OCI-LY3 (cell line): ENCODE results near the gene FZD2.
"Not testable (repeated sequence)": the region's sequence is repeated elsewhere in the genome, so short reads cannot be mapped to it uniquely, and the experiment has no call there.

Experiments used
- H2AFZ ChIP-seq: fragments of 200-600, 300-600 bp; shearing (Covaris generic); 2 replicates; pipeline ENCODE4 v1.6.0; 2014; ENCODE audit warnings: antibody characterized with exemption, low read depth, low read length
- H3K27ac ChIP-seq: fragments of 200-600, 300-600 bp; sonication (generic); 2 replicates; pipeline ENCODE4 v1.5.1; 2014; ENCODE audit warnings: mild to moderate bottlenecking, low read length, moderate library complexity, mixed read lengths
- H3K27me3 ChIP-seq: fragments of 200-600, 300-600 bp; sonication (generic); 2 replicates; pipeline ENCODE4 v1.6.1; 2014; ENCODE audit warnings: low read depth, low read length, mixed read lengths
- H3K36me3 ChIP-seq: fragments of 200-600, 300-600 bp; sonication (generic); replicated peaks from 2 replicates; pipeline ENCODE3; 2014; ENCODE audit warnings: low read depth, low read length, mixed read lengths
- H3K4me1 ChIP-seq: fragments of 300-600, 200-600 bp; sonication (generic); 2 replicates; pipeline ENCODE4 v1.6.1; 2014; ENCODE audit warnings: low read length, mixed read lengths
- H3K4me2 ChIP-seq: fragments of 200-600, 300-600 bp; sonication (generic); 2 replicates; pipeline ENCODE4 v1.6.1; 2014; ENCODE audit warnings: low read length, mixed read lengths
- H3K4me3 ChIP-seq: fragments of 300-600, 200-600 bp; sonication (generic); 2 replicates; pipeline ENCODE4 v1.5.1; 2014; ENCODE audit warnings: antibody characterized with exemption, mild to moderate bottlenecking, low read length, moderate library complexity
- H3K79me2 ChIP-seq: fragments of 300-600, 200-600 bp; shearing (Covaris generic); 2 replicates; pipeline ENCODE4 v1.6.1; 2014; ENCODE audit warnings: mild to moderate bottlenecking, low read length, mixed read lengths
- H3K9ac ChIP-seq: fragments of 300-600, 200-600 bp; shearing (Covaris generic); 2 replicates; pipeline ENCODE4 v1.6.0; 2014; ENCODE audit warnings: mild to moderate bottlenecking, low read length, moderate library complexity
- H3K9me3 ChIP-seq: fragments of 200-600, 300-600 bp; shearing (Covaris generic); 2 replicates; pipeline ENCODE4 v1.6.1; 2014; ENCODE audit warnings: low read length, mixed read lengths; ENCODE audit not compliant: insufficient read depth
- H4K20me1 ChIP-seq: fragments of 200-600, 300-600 bp; sonication (generic); 2 replicates; pipeline ENCODE4 v1.6.1; 2016; ENCODE audit warnings: low read length, mixed read lengths; ENCODE audit not compliant: insufficient read depth
- EZH2phosphoT487 ChIP-seq: fragments of 200-600 bp; shearing (Covaris generic); IDR thresholded peaks from 2 replicates; pipeline ENCODE4 v1.6.1; 2018; ENCODE audit warnings: antibody characterized with exemption, mixed run types, low read depth
- TF ChIP-seq, protein P1 (sequence below): fragments of 200-600, 300-600 bp; sonication (generic); IDR thresholded peaks from 2 replicates; pipeline ENCODE4 v1.5.1; 2014; ENCODE audit warnings: antibody characterized with exemption, low read length, low read depth

The FZD2 gene

GRCh38 chr17:44589316-44590071 lies 32.2 kb downstream of the FZD2 start:
- TF ChIP-seq EZH2phosphoT487 = no peak
- TF ChIP-seq, protein P1, sequence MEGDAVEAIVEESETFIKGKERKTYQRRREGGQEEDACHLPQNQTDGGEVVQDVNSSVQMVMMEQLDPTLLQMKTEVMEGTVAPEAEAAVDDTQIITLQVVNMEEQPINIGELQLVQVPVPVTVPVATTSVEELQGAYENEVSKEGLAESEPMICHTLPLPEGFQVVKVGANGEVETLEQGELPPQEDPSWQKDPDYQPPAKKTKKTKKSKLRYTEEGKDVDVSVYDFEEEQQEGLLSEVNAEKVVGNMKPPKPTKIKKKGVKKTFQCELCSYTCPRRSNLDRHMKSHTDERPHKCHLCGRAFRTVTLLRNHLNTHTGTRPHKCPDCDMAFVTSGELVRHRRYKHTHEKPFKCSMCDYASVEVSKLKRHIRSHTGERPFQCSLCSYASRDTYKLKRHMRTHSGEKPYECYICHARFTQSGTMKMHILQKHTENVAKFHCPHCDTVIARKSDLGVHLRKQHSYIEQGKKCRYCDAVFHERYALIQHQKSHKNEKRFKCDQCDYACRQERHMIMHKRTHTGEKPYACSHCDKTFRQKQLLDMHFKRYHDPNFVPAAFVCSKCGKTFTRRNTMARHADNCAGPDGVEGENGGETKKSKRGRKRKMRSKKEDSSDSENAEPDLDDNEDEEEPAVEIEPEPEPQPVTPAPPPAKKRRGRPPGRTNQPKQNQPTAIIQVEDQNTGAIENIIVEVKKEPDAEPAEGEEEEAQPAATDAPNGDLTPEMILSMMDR = no peak
- H4K20me1 ChIP-seq = no peaks in the 10 kb centered on the region
- H3K79me2 ChIP-seq = no peaks in the 10 kb centered on the region
- no peaks in the 10 kb centered on the region for H3K4me1 ChIP-seq
- no peak overlapping the region for H3K4me2 ChIP-seq
- H3K4me3 ChIP-seq = no peak overlapping the region
- no peak overlapping the region for H3K9ac ChIP-seq
- no peaks in the 10 kb centered on the region for H3K9me3 ChIP-seq
- no peak overlapping the region for H3K27ac ChIP-seq
- H3K36me3 ChIP-seq = no peaks in the 10 kb centered on the region
- peaks cover 6% of the 10 kb centered on the region for H3K27me3 ChIP-seq
- H2AFZ ChIP-seq = no peak overlapping the region

- not testable (repeated sequence) for H3K9ac ChIP-seq, H3K4me3 ChIP-seq, H3K9me3 ChIP-seq, H4K20me1 ChIP-seq, H3K27ac ChIP-seq, H2AFZ ChIP-seq, H3K36me3 ChIP-seq, H3K79me2 ChIP-seq, H3K4me2 ChIP-seq, H3K4me1 ChIP-seq, H3K27me3 ChIP-seq
These were observed 32.8 kb downstream of the FZD2 start for GRCh38 chr17:44590072-44590462.

DNA sequence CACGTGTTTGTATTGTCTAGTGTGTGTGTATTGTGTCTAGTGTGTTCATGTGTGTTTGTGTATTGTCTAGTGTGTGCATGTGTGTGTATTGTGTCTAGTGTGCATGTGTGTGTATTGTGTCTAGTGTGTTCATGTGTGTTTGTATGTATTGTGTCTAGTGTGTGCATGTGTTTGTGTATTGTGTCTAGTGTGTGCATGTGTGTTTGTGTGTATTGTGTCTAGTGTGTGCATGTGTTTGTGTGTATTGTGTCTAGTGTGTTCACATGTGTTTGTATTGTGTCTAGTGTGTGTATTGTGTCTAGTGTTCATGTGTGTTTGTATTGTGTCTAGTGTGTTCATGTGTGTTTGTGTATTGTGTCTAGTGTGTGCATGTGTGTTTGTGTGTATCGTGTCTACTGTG lies 33.5 kb downstream of the FZD2 start:
- not testable (repeated sequence) for H3K27me3 ChIP-seq, H3K4me3 ChIP-seq, H3K36me3 ChIP-seq, H3K9me3 ChIP-seq, H4K20me1 ChIP-seq, H3K9ac ChIP-seq, H3K4me2 ChIP-seq, H3K79me2 ChIP-seq, H3K27ac ChIP-seq, H2AFZ ChIP-seq, H3K4me1 ChIP-seq

GRCh38 chr17:44591206-44591605 lies 33.9 kb downstream of the FZD2 start:
- Histone ChIP-seq H3K9ac (no peak overlapping the region), H2AFZ (no peak overlapping the region), H3K36me3 (no peaks in the 10 kb centered on the region), H3K4me1 (no peaks in the 10 kb centered on the region), H3K27ac (no peak overlapping the region), H4K20me1 (no peaks in the 10 kb centered on the region), H3K4me3 (no peak overlapping the region), H3K4me2 (no peak overlapping the region), H3K27me3 (peaks cover 6% of the 10 kb centered on the region), H3K79me2 (no peaks in the 10 kb centered on the region), H3K9me3 (no peaks in the 10 kb centered on the region)
- TF ChIP-seq, protein P1 = no peak
- TF ChIP-seq EZH2phosphoT487 = no peak

DNA sequence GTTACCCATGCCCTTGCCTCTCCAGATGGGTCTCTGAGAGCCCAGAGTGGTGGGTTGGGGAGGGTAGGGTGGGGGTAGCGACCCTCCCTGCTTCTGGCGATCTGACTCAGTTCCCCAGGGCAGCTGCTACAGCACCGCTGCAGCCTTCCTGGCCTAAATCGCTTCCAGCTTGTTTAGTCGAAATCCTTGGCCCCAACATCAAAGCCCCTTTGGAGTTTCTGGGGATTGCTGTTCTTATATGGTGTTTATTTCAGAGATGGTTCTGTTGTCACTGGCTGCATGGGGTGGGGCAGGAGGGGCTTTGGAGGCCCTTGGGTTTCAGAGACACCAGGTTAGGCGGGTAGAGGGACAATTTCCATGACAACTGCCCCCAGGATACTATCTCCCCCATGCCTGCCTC lies 35.9 kb downstream of the FZD2 start:
- Histone ChIP-seq H3K4me1 (no peaks in the 10 kb centered on the region), H3K9me3 (no peaks in the 10 kb centered on the region), H3K27ac (no peak overlapping the region), H3K27me3 (peaks cover 6% of the 10 kb centered on the region), H3K9ac (no peak overlapping the region), H3K36me3 (no peaks in the 10 kb centered on the region), H3K79me2 (no peaks in the 10 kb centered on the region), H4K20me1 (no peaks in the 10 kb centered on the region), H2AFZ (no peak overlapping the region), H3K4me2 (no peak overlapping the region), H3K4me3 (no peak overlapping the region)
- TF ChIP-seq, protein P1 = no peak
- no peak for TF ChIP-seq EZH2phosphoT487
